Activated CD4-positive, alpha-beta memory T cell treated with anti-CD3 and anti-CD28 coated beads for 36 hours (primary cell): Measurements from ENCODE around the gene AIF1. TPM values are rescaled to one million over a fixed set of nuclear protein-coding genes. Genes with fewer than 3 reads are reported as not detected.
A peak's percentile ranks its signal among the peaks of the same experiment; 100 is the strongest.

Source experiments
- CTCF ChIA-PET: fragments of 350-600 bp; sonication (Branson Sonifier 250); formaldehyde crosslinking; loops from one replicate; lab custom pipeline; 2021; ENCODE audit warnings: antibody characterized with exemption, inconsistent platforms; lab: Charles Lee
- POLR2A ChIA-PET: fragments of 350-600 bp; sonication (Branson Sonifier 250); formaldehyde crosslinking; loops from one replicate; lab custom pipeline; 2021; ENCODE audit warnings: antibody characterized with exemption; lab: Charles Lee
- DNase-seq: peaks from one replicate; pipeline ENCODE4 v3.0.0-alpha.2; 2020
- H3K27ac Mint-ChIP-seq: one replicate; pipeline ENCODE4 v1.8.0; 2021; ENCODE audit warnings: mixed read lengths
- H3K27me3 Mint-ChIP-seq: one replicate; pipeline ENCODE4 v1.8.0; 2021; ENCODE audit warnings: mixed read lengths
- H3K36me3 Mint-ChIP-seq: one replicate; pipeline ENCODE4 v1.8.0; 2021; ENCODE audit warnings: mixed read lengths
- H3K4me1 Mint-ChIP-seq: one replicate; pipeline ENCODE4 v1.8.0; 2021; ENCODE audit warnings: low read depth, mixed read lengths
- H3K4me3 Mint-ChIP-seq: one replicate; pipeline ENCODE4 v1.8.0; 2021; ENCODE audit warnings: mild to moderate bottlenecking, mixed read lengths
- H3K9me3 Mint-ChIP-seq: one replicate; pipeline ENCODE4 v1.8.0; 2021; ENCODE audit warnings: mixed read lengths
- intact Hi-C: fragments of 100-400 bp; cut with micrococcal nuclease; formaldehyde crosslinking; loops from one replicate; pipeline ENCODE4 v1.15.1; 2023
- total RNA-seq, 2 experiments: library from RNA; stranded (reverse); gene quantifications; one replicate each; pipeline ENCODE4 v1.2.3, GENCODE V29; 2021

AIF1 gene
- total RNA-seq, 2 experiments from 2014 or later, result 26.1 to 29.0 TPM

- H3K36me3 Mint-ChIP-seq, result peaks cover 60% of the 10 kb centered on the region
- H3K27me3 Mint-ChIP-seq, result peaks cover 2% of the 10 kb centered on the region
- peak; percentile 93 for DNase-seq
- intact Hi-C loops, result loop anchor here (2.0 to 10.0 kb wide), 4 partner anchors 17 to 1279 kb away; partner anchors contain the start of genes GPSM3, HLA-C, PBX2 and PSMB9
- ChIA-PET CTCF (interaction anchor here (0.6 to 28.8 kb wide), 3 partner anchors 17 to 45 kb away, joined by 3 to 1658 read pairs (median 740); partner anchors contain the start of genes ATP6V1G2, DDX39B, LST1 and NCR3), POLR2A (interaction anchor here (0.7 to 18.2 kb wide), 13 partner anchors 4 to 287 kb away, joined by 3 to 259 read pairs (median 16); partner anchors contain the start of genes ATP6V1G2, DDX39B, GPANK1 and LSM2)
- peaks cover 54% of the 10 kb centered on the region for H3K4me1 Mint-ChIP-seq
- H3K4me3 Mint-ChIP-seq, result peak within 1 kb of the TSS; percentile 97
- peak within 1 kb of the TSS; percentile 99 for H3K27ac Mint-ChIP-seq
- H3K9me3 Mint-ChIP-seq, result no peaks in the 10 kb centered on the region
These were observed 39.6 kb upstream of the AIF1 start, which contains the start of gene TNF for GRCh38 chr6:31575335-31575901. TNF (plus strand) TSS chr6:31575565; CDS start chr6:31575742, 177 bp downstream.

- no peaks in the 10 kb centered on the region for H3K9me3 Mint-ChIP-seq
- H3K27ac Mint-ChIP-seq, result peak overlapping the region; percentile 99
- H3K27me3 Mint-ChIP-seq, result peaks cover 2% of the 10 kb centered on the region
- POLR2A ChIA-PET, result interaction anchor here (1.1 to 18.2 kb wide), 9 partner anchors 4 to 237 kb away, joined by 3 to 259 read pairs (median 115); partner anchors contain the start of genes ATP6V1G2, DDX39B, LST1 and LTA
- peaks cover 49% of the 10 kb centered on the region for H3K4me1 Mint-ChIP-seq
- no peak for DNase-seq
- CTCF ChIA-PET, result interaction anchor here (0.6 to 28.8 kb wide), 5 partner anchors 8 to 44 kb away, joined by 3 to 1658 read pairs (median 7); partner anchors contain the start of genes ATP6V1G2, DDX39B, LST1 and NCR3
- peaks cover 65% of the 10 kb centered on the region for H3K36me3 Mint-ChIP-seq
- peak overlapping the region; percentile 97 for H3K4me3 Mint-ChIP-seq
- intact Hi-C loops, result loop anchor here (2.0 to 10.0 kb wide), 4 partner anchors 17 to 1279 kb away; partner anchors contain the start of genes GPSM3, HLA-C, PBX2 and PSMB9
These were observed 38.9 kb upstream of the AIF1 start for GRCh38 chr6:31575952-31576685.

- intact Hi-C loops, result loop anchor here (5.0 to 10.0 kb wide), 3 partner anchors 305 to 1278 kb away; partner anchors contain the start of genes GPSM3, HLA-C, PBX2 and PSMB9
These were observed 38.0 kb upstream of the AIF1 start for GRCh38 chr6:31576897-31577578.

GRCh38 chr6:31577579-31577966, 37.5 kb upstream of the AIF1 start:
- H3K27me3 Mint-ChIP-seq, result peaks cover 2% of the 10 kb centered on the region
- peak; percentile 14 for DNase-seq
- H3K4me3 Mint-ChIP-seq, result peak overlapping the region; percentile 97
- H3K9me3 Mint-ChIP-seq, result no peaks in the 10 kb centered on the region
- CTCF ChIA-PET, result interaction anchor here (1.6 to 28.8 kb wide), 3 partner anchors 9 to 25 kb away, joined by 7 to 1658 read pairs (median 740); partner anchors contain the start of genes ATP6V1G2, DDX39B, LST1 and NCR3
- peaks cover 71% of the 10 kb centered on the region for H3K36me3 Mint-ChIP-seq
- intact Hi-C loops, result loop anchor here (5.0 to 10.0 kb wide), 3 partner anchors 305 to 1277 kb away; partner anchors contain the start of genes GPSM3, HLA-C, PBX2 and PSMB9
- POLR2A ChIA-PET, result interaction anchor here (0.9 to 18.2 kb wide), 9 partner anchors 5 to 87 kb away, joined by 3 to 259 read pairs (median 115); partner anchors contain the start of genes ATP6V1G2, DDX39B, GPANK1 and LST1
- H3K27ac Mint-ChIP-seq, result peak overlapping the region; percentile 99
- H3K4me1 Mint-ChIP-seq, result peaks cover 44% of the 10 kb centered on the region

More at GRCh38 chr6:31576897-31577578, 38.0 kb upstream of the AIF1 start:
- Mint-ChIP-seq H3K27me3 (peaks cover 2% of the 10 kb centered on the region), H3K36me3 (peaks cover 74% of the 10 kb centered on the region), H3K4me1 (peaks cover 41% of the 10 kb centered on the region), H3K27ac (peak overlapping the region; percentile 99), H3K9me3 (no peaks in the 10 kb centered on the region), H3K4me3 (peak overlapping the region; percentile 97)
- DNase-seq, result peak; percentile 85
- ChIA-PET CTCF (interaction anchor here (1.1 to 28.8 kb wide), 4 partner anchors 8 to 24 kb away, joined by 4 to 1658 read pairs (median 374); partner anchors contain the start of genes ATP6V1G2, DDX39B, LST1 and NCR3), POLR2A (interaction anchor here (0.9 to 18.2 kb wide), 10 partner anchors 5 to 236 kb away, joined by 3 to 259 read pairs (median 74); partner anchors contain the start of genes ATP6V1G2, DDX39B, GPANK1 and LST1)

- peak overlapping the region; percentile 92 for H3K27ac Mint-ChIP-seq
- H3K4me3 Mint-ChIP-seq, result peak overlapping the region; percentile 97
- POLR2A ChIA-PET, result interaction anchor here (1.0 to 18.2 kb wide), 7 partner anchors 5 to 42 kb away, joined by 3 to 259 read pairs (median 125); partner anchors contain the start of genes ATP6V1G2, DDX39B, LST1 and LTA
- peaks cover 65% of the 10 kb centered on the region for H3K36me3 Mint-ChIP-seq
- CTCF ChIA-PET, result interaction anchor here (17.5 to 28.8 kb wide), 2 partner anchors 14 to 26 kb away, joined by 740 to 1658 read pairs; partner anchors contain the start of genes ATP6V1G2, DDX39B, LST1 and NCR3
- H3K27me3 Mint-ChIP-seq, result peaks cover 2% of the 10 kb centered on the region
- intact Hi-C loops, result loop anchor here (1.0 to 10.0 kb wide), 4 partner anchors 10 to 1276 kb away; partner anchors contain the start of genes GPSM3, HLA-C, PBX2 and PSMB9
- no peaks in the 10 kb centered on the region for H3K9me3 Mint-ChIP-seq
- DNase-seq, result peak; percentile 37
- H3K4me1 Mint-ChIP-seq, result peaks cover 47% of the 10 kb centered on the region
These were observed 36.6 kb upstream of the AIF1 start for GRCh38 chr6:31578184-31579118.

GRCh38 chr6:31579119-31579505, 35.9 kb upstream of the AIF1 start:
- POLR2A ChIA-PET, result interaction anchor here (2.1 to 18.2 kb wide), 6 partner anchors 4 to 38 kb away, joined by 6 to 259 read pairs (median 174); partner anchors contain the start of genes ATP6V1G2, DDX39B, LST1 and LTA
- Mint-ChIP-seq H3K27me3 (peaks cover 2% of the 10 kb centered on the region), H3K36me3 (peaks cover 60% of the 10 kb centered on the region), H3K9me3 (no peaks in the 10 kb centered on the region), H3K4me1 (peaks cover 45% of the 10 kb centered on the region), H3K4me3 (peak overlapping the region; percentile 97), H3K27ac (peak overlapping the region; percentile 92)
- intact Hi-C loops, result loop anchor here (1.0 to 10.0 kb wide), 4 partner anchors 11 to 1276 kb away; partner anchors contain the start of genes GPSM3, HLA-C, PBX2 and PSMB9
- DNase-seq, result peak; percentile 35
- CTCF ChIA-PET, result interaction anchor here (9.1 to 28.8 kb wide), 3 partner anchors 9 to 27 kb away, joined by 95 to 1658 read pairs (median 740); partner anchors contain the start of genes ATP6V1G2, DDX39B, LST1 and LTA

- Mint-ChIP-seq H3K27me3 (peaks cover 2% of the 10 kb centered on the region), H3K36me3 (peaks cover 57% of the 10 kb centered on the region), H3K4me1 (peaks cover 45% of the 10 kb centered on the region), H3K9me3 (no peaks in the 10 kb centered on the region), H3K4me3 (peak overlapping the region; percentile 97), H3K27ac (peak overlapping the region; percentile 92)
- ChIA-PET POLR2A (interaction anchor here (1.2 to 18.2 kb wide), 8 partner anchors 8 to 72 kb away, joined by 3 to 259 read pairs (median 61); partner anchors contain the start of genes ATP6V1G2, BAG6, DDX39B and LTA), CTCF (interaction anchor here (0.9 to 28.8 kb wide), 7 partner anchors 10 to 87 kb away, joined by 3 to 1658 read pairs (median 5); partner anchors contain the start of genes ATP6V1G2, DDX39B, LST1 and LTA)
- peak; percentile 55 for DNase-seq
- intact Hi-C loops, result loop anchor here (1.0 to 10.0 kb wide), 7 partner anchors 7 to 1275 kb away; partner anchors contain the start of genes ATP6V1G2, GPSM3, HLA-C and LTA
These were observed 35.2 kb upstream of the AIF1 start for GRCh38 chr6:31579546-31580437.

- peaks cover 41% of the 10 kb centered on the region for H3K4me1 Mint-ChIP-seq
- H3K36me3 Mint-ChIP-seq, result peaks cover 55% of the 10 kb centered on the region
These were observed 34.6 kb upstream of the AIF1 start for GRCh38 chr6:31580438-31580740.

More at GRCh38 chr6:31580438-31580740, 34.6 kb upstream of the AIF1 start:
- Mint-ChIP-seq H3K27me3 (peaks cover under 1% of the 10 kb centered on the region), H3K27ac (peak overlapping the region; percentile 92), H3K9me3 (no peaks in the 10 kb centered on the region), H3K4me3 (peak overlapping the region; percentile 97)
- intact Hi-C loops, result loop anchor here (1.0 to 2.0 kb wide), 3 partner anchors 8 to 34 kb away; partner anchors contain the start of genes ATP6V1G2, LTA and NFKBIL1
- DNase-seq, result peak; percentile 30
- CTCF ChIA-PET, result interaction anchor here (0.9 to 28.8 kb wide), 8 partner anchors 11 to 87 kb away, joined by 3 to 1658 read pairs (median 5); partner anchors contain the start of genes ATP6V1G2, DDX39B, LST1 and LTA
- POLR2A ChIA-PET, result interaction anchor here (1.2 to 18.2 kb wide), 7 partner anchors 9 to 72 kb away, joined by 3 to 259 read pairs (median 115); partner anchors contain the start of genes ATP6V1G2, BAG6, DDX39B and LTA
